ENCODE data around the gene TLCD5. TPM values are rescaled to one million over a fixed set of nuclear protein-coding genes. Genes with fewer than 3 reads are reported as not detected.
A peak's percentile ranks its signal among the peaks of the same experiment; 100 is the strongest.

The TLCD5 gene
- total RNA-seq: 1 to 10 TPM in 3 of 4 donors, not detected in 1; 1.3 to 9.4 (median 1.5) TPM

DNA sequence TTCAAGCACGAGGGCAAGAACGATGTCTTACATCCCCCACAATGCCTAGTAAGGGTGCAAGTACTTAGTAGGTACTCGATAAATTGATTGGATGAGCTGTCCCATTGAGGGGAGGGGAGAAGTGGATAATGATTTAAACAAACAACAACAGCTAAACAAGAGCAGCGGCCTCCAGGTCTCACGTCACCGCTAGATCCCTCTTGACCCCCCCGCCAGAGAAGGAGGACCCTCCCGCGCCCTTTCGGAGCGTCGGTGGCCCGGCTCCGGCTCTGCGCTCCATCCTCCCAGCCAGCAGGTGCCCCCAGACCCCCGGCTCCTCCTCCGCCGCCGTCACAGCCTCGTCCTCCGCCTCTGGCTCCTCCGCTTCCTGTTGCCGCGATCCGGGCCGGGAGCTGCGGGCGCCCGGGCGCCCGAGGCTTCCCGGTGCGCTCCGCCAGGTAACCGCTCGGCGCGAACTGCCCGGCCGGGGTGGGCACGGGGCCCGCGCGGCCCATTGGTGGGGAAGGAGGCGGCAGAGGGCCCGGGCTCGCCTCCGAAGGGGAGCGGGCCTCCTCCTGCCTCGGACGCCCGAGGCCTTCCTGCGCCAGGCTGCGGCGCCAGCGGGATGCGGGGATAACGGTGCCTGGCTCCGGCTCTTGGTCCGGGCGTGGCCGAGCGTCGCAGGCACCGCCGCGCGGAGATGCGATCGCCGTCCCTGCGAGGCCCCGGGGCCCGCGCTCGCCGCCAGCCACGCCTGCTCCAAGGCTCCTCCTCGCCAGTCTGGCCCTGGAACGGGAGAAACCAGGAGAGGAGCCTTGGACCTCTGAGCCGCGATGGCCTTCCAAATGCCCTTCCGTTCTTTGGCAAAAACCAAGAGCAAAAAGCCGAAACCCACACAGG, at the start of gene TLCD5:
TSS of gene TLCD5 (plus strand) at position 368 of the 879 bp plus-strand sequence. CDS start 2,143 bp downstream, outside the sequence.
- peaks cover 13 to 30% (median 19%) of the 10 kb centered on the region in 4 donors for H3K4me1 ChIP-seq
- intact Hi-C loops (cut with DNase I; ENCODE audit: low total_unique reads) (no loop called here), in situ Hi-C loops (cut with MboI; ENCODE audit: low pct_ligation_motif_present in 1 of 4, low pct_unique_long_range_greater_than_20kb in 1 of 4, low sequenced_read_pairs in 3 of 4) (loop anchor here in 1 of 4 donors (25.0 kb wide), 1 partner anchor 112 kb away; no protein-coding TSS in a partner anchor)
- TF ChIP-seq POLR2A (IDR thresholded peaks at IDR 0.05): peak; percentile 31
- no peak for TF ChIP-seq EP300 (IDR thresholded peaks at IDR 0.05; ENCODE audit: low read depth)
- TF ChIP-seq POLR2AphosphoS5 (IDR thresholded peaks at IDR 0.05): peak in 1 of 3 donors; percentile 22
- H3K4me3 ChIP-seq: peak within 1 kb of the TSS; percentile 48 to 82 (median 58)
- H3K27me3 ChIP-seq: peaks cover 24% of the 10 kb centered on the region
- no peaks in the 10 kb centered on the region for H3K9me3 ChIP-seq
- WGBS, 2 donors (ENCODE audit: low coverage in 1 of 2): 2% methylated on average over 58 of the region's 84 CpGs; no CpG with 5 or more reads in 1 of the 2 donors
- no peaks in the 10 kb centered on the region for H3K36me3 ChIP-seq
- peak; percentile 36 for DNase-seq
- peak within 1 kb of the TSS; percentile 73 to 88 (median 83) for H3K27ac ChIP-seq

GRCh38 chr11:120279502-120279901, 45.6 kb upstream of the TLCD5 start:
- Histone ChIP-seq H3K27ac (no peak overlapping the region), H3K4me3 (no peak overlapping the region), H3K27me3 (no peaks in the 10 kb centered on the region), H3K4me1 (no peaks in the 10 kb centered on the region), H3K36me3 (no peaks in the 10 kb centered on the region), H3K9me3 (no peaks in the 10 kb centered on the region)
- in situ Hi-C loops (cut with MboI; ENCODE audit: low pct_ligation_motif_present in 1 of 4, low pct_unique_long_range_greater_than_20kb in 1 of 4, low sequenced_read_pairs in 3 of 4): loop anchor here in 1 of 4 donors (25.0 kb wide), 1 partner anchor 292 kb away; no protein-coding TSS in a partner anchor
- intact Hi-C loops (cut with DNase I; ENCODE audit: low total_unique reads): no loop called here
- 82 to 100% methylated on average over 4 to 5 of the region's 5 CpGs for WGBS, 2 donors (ENCODE audit: low coverage in 1 of 2)
- DNase-seq: no peak
- TF ChIP-seq CTCF (IDR thresholded peaks at IDR 0.05): no peak

DNA sequence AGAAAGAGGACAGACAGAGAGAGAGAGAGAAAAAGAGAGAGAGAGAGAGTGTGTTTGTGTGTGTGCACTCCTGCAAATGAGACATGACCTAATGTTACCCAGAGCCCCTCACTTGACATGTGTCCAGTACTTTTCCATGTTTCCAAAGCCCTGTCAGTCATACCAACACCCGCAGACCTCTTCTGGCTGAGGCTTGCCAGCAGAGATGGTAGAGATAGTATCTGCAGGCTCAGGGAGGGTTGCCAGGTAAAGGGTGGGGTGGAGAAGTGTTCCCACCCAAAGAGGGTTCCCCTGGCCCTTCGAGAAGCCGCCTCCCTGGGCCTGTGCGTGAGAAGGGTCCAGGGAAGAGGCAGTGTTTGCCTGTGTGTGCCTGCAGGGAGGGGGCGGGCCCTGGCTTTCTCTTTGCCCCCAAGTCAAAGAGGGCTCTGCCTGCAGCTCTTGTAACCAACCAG, 44.5 kb upstream of the TLCD5 start:
- no peak overlapping the region for H3K27ac ChIP-seq
- no peaks in the 10 kb centered on the region for H3K9me3 ChIP-seq
- in situ Hi-C loops (cut with MboI; ENCODE audit: low pct_ligation_motif_present in 1 of 4, low pct_unique_long_range_greater_than_20kb in 1 of 4, low sequenced_read_pairs in 3 of 4) (loop anchor here in 1 of 4 donors (25.0 kb wide), 1 partner anchor 293 kb away; no protein-coding TSS in a partner anchor), intact Hi-C loops (cut with DNase I; ENCODE audit: low total_unique reads) (no loop called here)
- no peaks in the 10 kb centered on the region for H3K4me1 ChIP-seq
- no peaks in the 10 kb centered on the region for H3K36me3 ChIP-seq
- DNase-seq: no peak
- no peak overlapping the region for H3K4me3 ChIP-seq
- H3K27me3 ChIP-seq: no peaks in the 10 kb centered on the region
- TF ChIP-seq EP300 (IDR thresholded peaks at IDR 0.05; ENCODE audit: low read depth) (no peak), CTCF (IDR thresholded peaks at IDR 0.05) (no peak), POLR2AphosphoS5 (IDR thresholded peaks at IDR 0.05) (no peak), POLR2A (IDR thresholded peaks at IDR 0.05) (no peak)
- WGBS, 2 donors (ENCODE audit: low coverage in 1 of 2): 38 to 66% methylated on average over 2 to 5 of the region's 5 CpGs

DNA sequence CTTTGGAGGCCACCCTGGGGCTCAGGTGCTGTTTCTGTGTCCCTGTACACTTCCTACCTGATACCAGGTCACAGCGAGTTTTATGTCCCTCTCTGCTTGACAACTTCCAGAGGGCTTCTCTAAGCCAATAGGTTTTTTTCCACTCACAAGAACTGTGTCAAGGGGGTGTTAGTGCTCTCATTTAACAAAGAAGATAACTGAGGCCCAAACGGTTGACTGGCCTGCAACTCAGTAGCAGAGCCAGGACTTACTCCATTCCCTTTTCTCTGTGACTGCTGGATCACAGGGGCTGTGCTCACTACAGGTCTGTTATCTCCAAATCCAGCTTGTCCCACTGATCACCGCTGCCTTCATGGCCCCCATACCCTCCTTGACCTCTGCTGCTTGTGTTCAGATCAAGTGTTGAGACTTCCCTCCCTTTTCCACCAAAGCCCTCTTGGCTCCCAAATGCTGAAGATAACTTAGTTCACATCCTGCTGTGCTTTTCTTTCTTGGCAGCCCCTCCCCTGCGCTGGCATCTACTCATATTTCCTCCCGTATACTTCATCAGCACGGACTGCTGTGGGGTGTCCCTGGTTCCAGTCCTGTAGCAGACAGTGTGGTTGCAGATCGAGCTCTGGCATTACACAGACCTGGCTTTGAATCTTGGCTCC, 43.8 kb upstream of the TLCD5 start:
- TF ChIP-seq POLR2AphosphoS5 (IDR thresholded peaks at IDR 0.05) (no peak), POLR2A (IDR thresholded peaks at IDR 0.05) (no peak), EP300 (IDR thresholded peaks at IDR 0.05; ENCODE audit: low read depth) (no peak), CTCF (IDR thresholded peaks at IDR 0.05) (no peak)
- intact Hi-C loops (cut with DNase I; ENCODE audit: low total_unique reads) (no loop called here), in situ Hi-C loops (cut with MboI; ENCODE audit: low pct_ligation_motif_present in 1 of 4, low pct_unique_long_range_greater_than_20kb in 1 of 4, low sequenced_read_pairs in 3 of 4) (loop anchor here in 1 of 4 donors (25.0 kb wide), 1 partner anchor 294 kb away; no protein-coding TSS in a partner anchor)
- Histone ChIP-seq H3K9me3 (no peaks in the 10 kb centered on the region), H3K27me3 (no peaks in the 10 kb centered on the region), H3K27ac (no peak overlapping the region), H3K4me1 (no peaks in the 10 kb centered on the region), H3K4me3 (no peak overlapping the region), H3K36me3 (no peaks in the 10 kb centered on the region)
- 69 to 72% methylated on average over 3 to 7 of the region's 7 CpGs for WGBS, 2 donors (ENCODE audit: low coverage in 1 of 2)
- no peak for DNase-seq
